Non-pigmented ciliary epithelial cell (primary cell): Measurements from ENCODE around the gene RPS15.

Experiments used
- DNase-seq: peaks from one replicate; pipeline ENCODE4 v3.0.0-alpha.2; 2010; ENCODE audit warnings: low read depth

Gene RPS15

DNA sequence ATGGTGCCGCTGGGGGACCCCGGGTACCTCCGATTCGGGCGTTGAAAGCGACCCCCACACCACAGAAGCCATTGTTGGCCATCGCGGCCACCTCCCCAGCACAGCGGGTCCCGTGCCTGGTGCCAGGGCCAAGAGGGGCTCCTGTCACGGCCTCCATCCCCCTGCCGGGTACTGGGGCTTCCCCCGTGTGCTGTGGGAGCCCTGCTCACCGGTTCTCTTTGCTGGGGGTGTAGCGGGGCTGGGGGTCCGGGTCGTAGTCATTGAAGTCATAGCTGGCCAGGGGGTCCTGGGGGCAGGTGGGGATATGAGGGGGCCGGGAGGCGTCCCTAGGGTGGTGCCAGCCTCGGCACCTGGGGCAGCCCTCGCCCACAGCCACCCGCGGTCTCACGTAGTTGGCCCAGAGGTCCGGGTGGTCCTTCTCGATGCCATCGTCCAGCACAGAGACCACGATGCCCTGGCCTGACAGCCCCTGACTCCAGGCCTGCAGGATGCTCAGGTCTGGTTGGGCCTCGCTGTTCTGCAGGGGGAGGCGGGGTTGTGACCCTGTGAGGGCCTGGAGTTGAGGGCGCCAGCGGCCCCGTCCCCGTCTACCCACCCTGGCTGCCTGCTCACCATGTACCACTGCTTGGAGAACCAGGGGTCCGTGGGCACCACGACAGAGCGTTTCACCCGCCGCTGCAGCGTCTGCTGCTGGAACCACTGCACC lies 49.5 kb downstream of the RPS15 start:
- DNase-seq, result no peak

DNA sequence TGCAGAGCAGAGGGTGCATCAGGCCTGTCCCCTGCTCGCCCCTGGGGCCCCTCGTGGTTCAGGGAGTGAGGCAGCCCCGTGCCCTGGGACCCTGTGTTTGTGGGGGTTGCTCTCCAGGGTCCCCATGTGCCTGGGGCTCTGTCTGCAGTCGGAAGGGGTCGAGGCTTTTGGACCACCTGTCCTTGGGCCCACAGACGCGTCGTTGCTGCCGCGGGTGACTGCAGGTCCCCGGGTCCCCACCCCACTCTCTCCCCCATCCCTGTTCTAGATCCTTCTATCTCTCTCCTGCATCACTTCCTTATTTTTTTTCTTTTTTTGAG lies 50.0 kb downstream of the RPS15 start:
- no peak for DNase-seq

DNA sequence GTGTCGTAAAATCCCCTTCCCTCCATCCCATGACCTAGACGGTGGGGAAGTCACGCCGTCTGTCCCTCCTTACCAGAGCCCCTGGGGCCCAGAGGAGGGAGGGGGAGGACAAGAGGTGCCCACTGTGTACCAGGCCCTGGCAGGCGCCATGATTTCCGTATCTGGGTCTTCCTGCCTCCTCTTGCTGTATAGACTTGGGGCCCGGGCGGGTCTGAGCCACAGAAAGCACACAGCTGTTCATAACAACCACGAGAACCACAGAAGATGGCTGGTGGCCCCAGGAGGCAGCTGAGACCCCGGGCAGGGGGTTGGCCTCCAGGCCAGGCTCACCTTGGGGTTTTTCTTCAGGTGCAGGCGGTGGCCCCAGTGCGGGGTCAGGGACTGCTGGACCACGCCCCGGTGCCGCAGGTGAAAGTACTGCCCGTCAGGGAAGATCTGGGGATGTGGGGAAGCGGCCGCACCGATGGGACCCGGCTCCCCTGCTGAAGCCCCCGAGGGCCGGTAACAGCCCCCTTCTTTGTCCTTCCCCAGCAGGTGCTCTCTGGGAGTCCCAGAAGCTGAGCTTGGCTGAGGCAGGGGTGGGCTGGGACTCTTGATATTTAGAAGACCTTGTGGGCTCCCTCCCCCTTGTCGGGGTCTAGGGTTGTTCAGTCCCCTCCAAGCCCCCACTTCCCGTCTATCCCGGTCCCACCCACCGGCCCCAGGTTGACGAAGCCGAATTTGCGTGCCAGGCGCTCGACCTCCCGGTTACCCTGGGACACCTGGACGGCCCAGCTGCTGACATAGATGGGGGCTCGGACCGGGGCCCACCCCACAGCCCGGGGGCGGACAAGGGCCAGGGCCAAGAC lies 51.5 kb downstream of the RPS15 start:
- DNase-seq, result no peak
